ENCODE measurements around the gene DYNC2H1. TPM values are rescaled to one million over a fixed set of nuclear protein-coding genes. Genes with fewer than 3 reads are reported as not detected.
"Not testable (repeated sequence)": the region's sequence is repeated elsewhere in the genome, so short reads cannot be mapped to it uniquely, and the experiment has no call there.

Gene DYNC2H1
- total RNA-seq, 1 experiment from 2014 or later, result 29.4 TPM

DNA sequence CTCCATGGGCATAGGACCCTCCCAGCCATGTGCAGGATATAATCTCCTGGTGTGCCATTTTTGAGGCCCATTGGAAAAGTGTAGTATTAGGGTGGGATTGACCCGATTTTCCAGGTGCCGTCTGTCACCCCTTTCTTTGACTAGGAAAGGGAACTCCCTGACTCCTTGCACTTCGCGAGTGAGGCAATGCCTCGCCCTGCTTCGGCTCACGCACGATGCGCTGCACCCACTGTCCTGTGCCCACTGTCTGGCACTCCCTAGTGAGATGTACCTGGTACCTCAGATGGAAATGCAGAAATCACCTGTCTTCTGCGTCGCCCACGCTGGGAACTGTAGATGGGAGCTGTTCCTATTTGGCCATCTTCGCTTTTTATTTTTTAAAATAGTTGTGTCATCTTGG lies 32.8 kb downstream of the DYNC2H1 start:
- not testable (repeated sequence) for DNase-seq (ENCODE audit: low read depth)

DNA sequence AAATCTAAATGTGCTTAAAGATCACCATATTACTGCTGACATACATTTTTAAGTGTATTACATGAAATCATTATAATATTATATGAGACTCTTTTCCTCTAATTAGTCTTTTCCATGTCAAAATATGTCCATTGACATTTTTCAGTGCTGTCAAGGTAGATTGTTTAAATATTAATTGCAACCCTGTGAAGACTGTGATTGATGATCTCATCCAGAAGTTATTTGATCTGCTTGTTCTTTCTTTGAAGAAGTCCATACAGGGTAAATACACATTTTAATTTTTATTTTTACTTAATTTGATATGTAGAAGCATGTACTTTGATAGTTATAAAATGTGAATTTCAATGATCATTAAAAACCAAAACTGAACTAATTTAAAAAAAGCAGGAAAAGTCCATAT lies 38.4 kb downstream of the DYNC2H1 start:
- no peak for DNase-seq (ENCODE audit: low read depth)

DNA sequence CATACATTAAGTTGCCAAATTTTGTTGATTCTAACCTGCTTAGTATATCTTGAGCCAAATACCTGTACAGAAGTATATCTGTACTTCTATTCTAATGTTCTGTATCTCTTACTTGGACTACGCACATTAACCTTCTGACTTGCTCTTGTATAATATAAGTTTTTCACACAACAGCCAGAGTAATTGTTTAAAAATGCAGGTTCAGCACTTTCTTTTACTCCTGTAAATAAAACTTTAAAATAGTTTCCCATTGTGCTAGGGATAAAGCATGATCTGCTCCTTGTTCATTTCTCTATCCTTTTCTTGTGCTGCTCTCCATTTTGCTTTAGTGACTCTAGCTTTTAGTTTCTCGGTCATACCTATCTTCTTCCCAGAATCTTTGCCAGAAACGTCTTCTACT lies 48.3 kb downstream of the DYNC2H1 start:
- DNase-seq (ENCODE audit: low read depth), result no peak

DNA sequence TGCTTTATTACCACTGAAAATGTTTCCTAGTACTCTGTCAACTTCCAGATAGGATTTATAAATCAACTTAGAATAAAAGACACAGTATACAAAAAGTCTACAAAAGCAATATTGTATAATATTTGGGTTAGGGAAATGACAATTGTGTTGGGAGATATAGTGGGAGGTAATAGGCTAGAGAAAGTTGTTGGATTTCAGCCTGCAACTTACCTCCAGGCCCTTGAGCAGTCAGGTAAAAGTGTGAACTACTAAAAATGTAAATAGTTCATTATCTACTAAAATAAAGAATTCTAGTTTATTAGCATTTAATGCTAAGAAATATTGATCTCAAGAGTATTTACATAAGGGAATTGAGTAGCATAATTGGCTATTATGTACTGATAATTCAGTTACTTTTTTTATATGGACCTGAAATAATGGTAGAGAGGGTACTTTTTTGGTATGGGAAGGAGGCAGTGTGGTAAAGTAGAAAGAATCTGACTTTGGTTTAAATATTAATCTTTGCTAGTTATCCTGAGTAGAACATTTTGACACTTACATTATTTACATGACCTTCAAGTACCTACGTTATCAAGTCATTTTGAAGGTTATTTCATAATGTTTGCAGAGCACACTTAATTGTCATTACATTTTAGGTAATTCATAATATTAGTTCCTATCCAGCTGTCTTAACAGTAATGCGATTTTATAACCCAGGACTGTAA lies 55.0 kb downstream of the DYNC2H1 start:
- no peak for DNase-seq (ENCODE audit: low read depth)

DNA sequence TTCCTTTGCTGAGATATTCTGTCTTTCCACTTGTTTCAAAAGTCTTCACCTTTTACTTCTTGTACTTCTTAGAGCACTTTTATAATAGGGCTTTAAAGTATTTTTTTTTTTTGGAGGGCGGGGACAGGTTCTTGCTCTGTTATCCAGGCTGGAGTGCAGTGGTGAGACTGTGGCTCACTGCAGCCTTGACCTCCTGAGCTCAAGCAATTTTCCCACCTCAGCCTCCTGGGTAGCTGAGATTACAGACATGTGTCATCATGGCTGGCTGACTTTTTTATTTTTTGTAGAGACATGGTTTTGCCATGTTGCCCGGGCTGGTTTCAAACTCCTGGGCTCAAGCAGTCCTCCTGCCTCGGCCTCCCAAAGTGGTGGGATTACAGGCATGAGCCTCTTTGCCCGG lies 57.9 kb downstream of the DYNC2H1 start:
- peak; percentile 2 for DNase-seq (ENCODE audit: low read depth)

DNA sequence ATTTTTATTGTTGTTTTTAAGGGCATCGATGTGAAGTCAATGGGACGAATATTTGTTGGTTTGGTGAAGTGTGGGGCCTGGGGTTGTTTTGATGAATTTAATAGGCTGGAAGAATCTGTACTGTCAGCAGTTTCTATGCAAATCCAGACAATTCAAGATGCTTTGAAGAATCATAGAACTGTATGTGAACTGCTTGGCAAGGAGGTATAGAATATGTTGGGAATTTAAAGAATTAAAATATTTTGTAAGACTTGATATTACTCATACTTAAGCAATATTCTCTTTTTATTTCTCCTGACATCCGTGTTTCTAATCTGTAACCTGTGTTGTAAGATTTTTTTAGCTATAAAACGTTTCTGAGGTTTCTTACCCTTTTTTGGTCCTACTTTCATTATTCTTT lies 61.6 kb downstream of the DYNC2H1 start:
- DNase-seq (ENCODE audit: low read depth), result no peak

DNA sequence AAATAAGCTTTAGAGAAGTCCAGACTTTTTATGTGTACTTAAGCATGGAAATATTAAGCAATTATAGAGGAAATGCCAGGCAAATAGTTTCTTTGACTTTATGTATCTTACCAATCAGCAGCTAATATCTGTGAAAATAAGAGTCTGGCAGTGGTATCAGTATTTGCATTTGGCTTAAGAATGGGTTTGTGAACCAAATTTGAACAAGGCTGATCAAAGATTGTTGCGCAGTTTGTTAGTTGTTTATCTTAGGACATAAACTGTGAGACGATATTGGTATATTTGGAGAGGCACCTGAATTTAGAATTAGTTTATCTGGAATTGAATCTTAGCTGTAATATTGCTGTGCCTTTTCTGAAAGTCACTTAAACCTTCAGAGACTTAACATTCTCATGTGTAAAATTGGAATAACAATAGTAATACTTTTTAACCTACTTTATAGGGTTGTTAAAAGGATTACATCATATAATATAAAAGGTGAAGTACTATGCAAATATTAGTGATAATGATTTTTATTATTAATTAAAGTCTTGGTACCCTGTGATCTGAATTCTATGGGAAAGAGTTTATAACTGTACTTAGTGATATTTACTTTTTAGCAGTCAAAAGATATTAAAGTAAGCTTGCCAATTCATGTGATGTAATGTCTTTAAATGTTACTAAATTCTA lies 66.4 kb downstream of the DYNC2H1 start:
- DNase-seq (ENCODE audit: low read depth), result no peak

DNA sequence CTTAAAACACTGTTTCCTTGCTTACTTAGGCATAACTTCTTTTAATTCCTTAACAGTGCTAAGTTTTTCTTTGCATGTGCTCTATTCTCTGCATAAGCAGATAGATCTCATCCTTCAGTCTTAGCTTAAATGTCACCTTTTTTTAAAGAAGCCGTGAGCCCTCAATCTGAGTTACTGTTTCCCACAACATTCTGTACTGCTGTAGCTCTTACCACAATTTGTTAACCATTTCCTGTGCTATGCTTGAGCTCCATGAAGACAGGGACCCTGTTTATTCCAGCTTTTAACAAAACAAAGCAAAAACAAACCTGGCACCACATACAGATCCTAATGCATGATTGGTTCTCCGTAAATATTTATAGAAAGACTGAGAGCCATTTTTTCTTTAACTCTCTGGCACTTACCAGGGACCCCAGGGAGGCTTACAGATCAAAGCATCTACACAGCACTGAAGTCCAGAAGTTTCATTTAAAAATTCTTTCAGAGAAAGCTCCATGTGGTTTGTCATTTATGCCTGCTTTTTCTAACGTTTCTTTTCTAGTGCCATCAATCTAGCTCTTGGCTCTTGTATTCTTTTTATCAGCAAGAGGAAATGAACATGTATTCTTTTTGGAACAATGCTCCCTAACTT lies 74.9 kb downstream of the DYNC2H1 start:
- DNase-seq (ENCODE audit: low read depth), result no peak

DNA sequence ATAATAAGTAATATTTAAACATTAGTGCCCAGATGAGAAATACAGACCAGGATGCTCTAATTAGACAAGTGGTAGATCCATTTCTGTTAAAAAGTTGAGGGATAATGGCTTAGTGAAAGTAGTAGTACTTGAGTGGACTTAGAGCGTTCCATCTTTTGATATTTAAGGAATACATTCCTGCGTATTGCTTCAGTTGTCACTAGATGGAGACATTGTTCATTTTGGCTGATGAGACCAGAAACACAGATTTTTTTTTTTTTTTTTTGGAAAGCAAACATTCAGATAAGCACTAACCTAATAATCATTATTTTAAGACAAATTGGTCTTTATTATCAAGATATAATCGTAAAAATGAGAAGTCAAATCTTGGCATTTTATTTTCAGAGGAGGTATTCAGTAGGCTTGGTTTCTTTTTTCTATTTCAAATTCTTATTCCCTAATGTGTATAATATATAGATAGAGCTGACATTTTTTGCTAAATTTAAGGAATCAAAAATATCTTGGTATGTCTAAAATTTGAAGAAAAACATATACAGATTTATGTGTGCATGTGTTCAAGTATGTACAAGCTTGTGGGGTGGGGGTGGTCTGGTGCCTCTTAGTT lies 92.9 kb downstream of the DYNC2H1 start:
- DNase-seq (ENCODE audit: low read depth), result peak; percentile 25

DNA sequence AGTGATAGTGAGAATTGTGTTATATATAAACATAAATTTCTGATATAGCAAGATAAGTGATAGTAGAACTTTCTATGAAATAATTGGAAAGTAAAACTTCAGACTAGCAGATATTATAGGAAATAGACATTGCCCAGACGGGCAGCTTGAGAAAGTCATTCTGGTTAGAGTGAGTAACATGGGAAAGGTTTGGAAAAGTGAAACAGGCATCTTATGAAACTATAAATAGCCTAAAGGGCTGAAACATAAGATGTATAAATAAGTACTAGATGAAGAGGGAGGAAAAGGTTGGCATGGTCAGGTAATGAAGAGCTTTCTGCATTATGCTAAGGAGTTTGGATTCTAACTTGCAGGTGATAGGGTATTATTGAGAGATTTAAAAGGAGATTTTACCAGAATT lies 101.3 kb downstream of the DYNC2H1 start:
- no peak for DNase-seq (ENCODE audit: low read depth)

DNA sequence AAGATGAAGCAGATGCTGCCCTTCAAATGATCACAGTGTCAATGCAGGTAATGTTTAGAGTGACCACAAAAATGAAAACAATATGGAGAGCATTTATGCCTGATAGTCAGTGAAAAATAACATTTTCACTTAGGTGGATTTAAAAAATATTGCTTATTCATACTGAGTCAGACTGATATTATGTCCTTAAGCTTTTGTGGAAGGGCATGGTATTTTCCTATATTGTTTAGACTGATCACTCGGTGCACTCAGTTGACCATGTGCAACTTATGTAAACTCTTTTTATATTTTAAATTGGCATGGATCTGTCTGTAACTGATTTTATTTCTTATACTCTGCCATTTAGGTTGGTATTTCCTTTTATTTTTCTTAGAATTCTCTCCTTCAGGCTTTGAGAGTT lies 106.6 kb downstream of the DYNC2H1 start:
- no peak for DNase-seq (ENCODE audit: low read depth)

DNA sequence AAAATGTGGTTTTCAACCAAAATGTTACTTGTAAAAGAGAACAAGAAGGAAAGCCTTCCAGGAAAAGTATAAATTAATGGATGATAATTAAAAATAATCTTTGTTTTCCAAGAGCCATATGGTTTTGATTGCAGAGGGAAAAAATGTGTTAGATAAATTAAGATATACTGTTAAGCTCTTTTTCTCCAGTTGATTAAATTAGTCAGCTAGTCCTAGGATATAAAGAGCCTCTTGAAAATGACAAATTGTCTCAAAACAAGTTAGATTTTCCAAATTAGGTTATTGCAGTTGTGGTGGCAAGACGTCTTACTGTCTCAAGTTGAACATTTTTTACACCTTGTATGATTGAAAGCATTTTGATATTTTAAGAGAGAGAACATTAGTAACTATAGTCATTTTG lies 110.9 kb downstream of the DYNC2H1 start:
- no peak for DNase-seq (ENCODE audit: low read depth)

DNA sequence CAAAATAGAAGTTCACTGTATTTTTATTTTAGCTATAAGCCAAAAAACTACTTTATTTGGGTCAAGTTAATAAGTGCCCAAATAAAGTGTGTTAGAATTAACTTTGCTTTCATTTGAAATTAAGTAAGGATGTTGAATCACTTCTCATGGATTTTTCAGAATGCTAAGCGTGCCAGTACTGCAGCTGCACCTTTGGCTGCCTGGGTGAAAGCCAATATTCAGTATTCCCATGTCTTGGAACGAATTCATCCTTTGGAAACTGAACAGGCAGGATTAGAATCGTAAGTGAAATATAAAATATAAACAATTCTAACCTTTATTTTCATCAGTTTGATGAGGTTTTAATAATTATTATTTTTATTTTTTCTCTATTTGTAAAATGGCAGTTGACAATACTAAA lies 113.6 kb downstream of the DYNC2H1 start:
- no peak for DNase-seq (ENCODE audit: low read depth)

DNA sequence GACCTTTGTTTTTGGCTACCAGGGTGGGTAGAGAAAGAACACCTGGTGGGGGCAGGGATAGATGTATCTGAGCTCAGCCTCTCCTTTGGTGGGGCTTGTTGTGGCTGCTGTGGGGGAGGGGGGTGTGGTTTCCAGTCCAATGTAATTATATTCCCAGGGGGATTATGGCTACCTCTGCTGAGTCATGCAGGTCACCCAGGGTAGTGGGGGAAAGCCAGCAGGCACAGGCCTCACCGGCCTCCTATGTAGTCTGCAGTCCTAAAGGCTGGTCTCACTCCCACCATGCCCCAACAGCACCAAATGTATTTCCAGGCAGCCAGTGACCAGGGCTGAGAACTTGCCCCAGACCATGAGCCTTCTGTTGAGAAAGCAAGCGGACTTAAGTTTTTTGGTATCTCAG lies 119.6 kb downstream of the DYNC2H1 start:
- DNase-seq (ENCODE audit: low read depth), result peak; percentile 6

DNA sequence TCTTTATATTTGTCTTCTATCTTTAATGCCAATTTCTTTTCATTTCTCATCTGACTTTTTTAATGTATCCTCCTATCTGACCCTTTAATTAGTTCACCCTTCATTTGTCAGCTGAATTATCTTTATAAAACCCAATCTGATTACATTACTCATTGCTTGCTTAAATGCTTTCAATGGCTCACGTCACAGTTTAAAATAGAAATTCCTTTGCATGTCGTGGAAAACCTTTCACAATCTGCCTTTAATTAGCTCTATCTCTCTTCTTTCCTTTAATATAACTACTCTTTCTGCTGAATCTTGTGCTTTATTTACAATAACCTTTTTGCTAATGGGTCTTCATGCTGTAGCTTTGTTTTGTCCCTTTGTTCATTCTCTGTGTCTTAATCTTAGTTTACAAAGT lies 125.7 kb downstream of the DYNC2H1 start:
- DNase-seq (ENCODE audit: low read depth), result no peak

DNA sequence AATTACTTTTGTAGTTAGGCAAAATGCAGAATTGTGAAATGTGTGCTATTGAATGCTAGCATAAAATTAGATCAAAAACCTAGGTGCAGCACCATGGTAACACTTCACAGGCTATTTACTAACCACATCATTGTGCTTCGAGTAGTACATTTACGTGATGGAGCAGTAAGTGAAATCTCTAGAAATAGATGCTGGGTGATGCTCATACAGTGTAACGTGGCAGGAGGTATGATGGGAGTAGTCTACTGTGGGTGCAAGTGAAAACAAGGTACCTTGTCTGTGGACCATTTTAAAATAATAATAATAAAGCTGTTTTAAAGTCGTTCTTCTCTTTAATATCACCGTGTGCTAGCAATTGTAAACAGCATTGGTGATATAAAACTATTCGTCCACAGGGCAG lies 132.3 kb downstream of the DYNC2H1 start:
- DNase-seq (ENCODE audit: low read depth), result no peak

DNA sequence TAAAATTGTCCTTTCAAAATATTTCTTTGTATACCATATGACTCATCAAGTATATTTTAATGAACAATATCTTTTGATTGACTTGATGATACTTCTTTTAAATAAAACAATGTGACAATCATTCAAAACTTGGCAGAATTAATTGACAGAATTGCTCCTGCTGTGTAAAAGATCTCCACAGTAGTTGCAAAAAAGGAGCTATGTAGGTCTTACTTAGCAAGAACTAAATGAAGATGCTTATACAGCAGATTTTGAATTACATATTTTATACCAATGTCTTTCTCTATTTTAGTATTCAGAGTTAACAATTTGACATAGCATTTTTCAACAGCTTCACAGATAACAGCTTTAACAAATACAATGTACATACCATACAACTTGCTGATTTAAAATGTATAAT lies 144.9 kb downstream of the DYNC2H1 start:
- DNase-seq (ENCODE audit: low read depth), result no peak

DNA sequence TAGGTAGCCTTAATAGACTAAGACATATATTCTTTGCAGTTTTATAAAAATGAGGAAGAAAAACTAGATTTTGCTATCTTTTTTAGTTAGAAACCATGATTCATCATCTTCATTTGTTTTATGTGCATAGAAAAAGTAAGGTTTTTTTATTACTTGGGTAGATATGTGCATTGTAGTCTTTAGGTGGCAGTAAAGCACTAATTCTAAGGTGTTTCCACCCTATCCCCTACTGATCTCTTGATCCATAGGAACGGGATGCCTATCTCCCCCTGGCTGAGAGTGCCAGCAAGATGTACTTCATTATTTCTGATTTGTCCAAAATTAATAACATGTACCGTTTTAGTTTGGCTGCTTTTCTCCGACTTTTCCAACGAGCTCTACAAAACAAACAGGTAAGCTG lies 148.1 kb downstream of the DYNC2H1 start:
- peak; percentile 51 for DNase-seq (ENCODE audit: low read depth)

DNA sequence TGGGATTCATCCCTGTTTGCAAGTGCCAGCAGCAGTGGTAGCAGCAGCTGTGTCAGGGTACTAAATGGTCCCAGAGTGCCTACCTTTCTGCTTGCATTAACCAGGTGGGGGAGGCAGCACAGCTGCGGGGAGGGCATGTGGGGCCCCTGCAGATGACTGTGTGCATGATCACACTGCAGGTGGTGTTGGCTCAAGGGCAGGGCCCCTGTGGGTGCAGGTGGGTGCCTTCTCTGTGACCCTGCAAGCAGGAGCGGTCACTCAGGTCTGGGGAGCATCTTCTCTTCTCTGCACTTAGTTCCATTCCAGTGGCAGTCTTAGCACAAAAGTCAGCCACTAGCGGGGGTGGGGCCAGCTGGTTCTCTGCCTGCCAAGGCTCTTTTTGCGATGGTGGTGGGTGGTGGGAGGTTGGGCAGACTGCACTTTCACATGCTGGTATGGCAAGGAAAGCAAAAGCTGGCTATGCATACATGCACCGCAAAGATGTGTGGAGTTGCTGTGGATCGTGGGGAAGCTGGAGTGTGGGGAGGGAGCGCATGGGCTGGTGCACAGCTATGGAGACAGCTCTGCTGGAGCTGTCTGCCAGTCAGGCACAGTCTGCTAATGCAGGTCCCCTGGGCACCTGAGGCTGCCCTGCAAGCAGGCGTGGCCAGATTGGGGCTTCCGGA lies 157.1 kb downstream of the DYNC2H1 start:
- DNase-seq (ENCODE audit: low read depth), result no peak

DNA sequence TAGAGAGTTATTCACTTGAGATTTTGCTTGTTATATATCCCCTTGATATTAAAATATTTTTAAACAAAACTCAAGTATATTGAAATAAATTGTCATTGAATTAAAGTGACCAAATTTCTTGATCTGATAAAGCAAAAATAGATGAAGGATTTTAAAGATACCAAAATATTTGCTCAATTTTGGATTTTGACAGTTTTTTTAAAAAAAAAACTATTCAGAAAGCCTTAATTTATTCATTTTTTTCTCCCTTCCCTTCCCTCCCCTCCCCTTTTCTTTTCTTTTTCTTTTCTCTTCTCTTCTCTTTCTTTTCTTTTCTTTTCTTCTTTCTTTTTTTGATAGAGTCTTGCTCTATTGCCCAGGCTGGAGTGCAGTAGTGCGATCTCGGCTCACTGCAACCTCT lies 163.7 kb downstream of the DYNC2H1 start:
- no peak for DNase-seq (ENCODE audit: low read depth)

DNA sequence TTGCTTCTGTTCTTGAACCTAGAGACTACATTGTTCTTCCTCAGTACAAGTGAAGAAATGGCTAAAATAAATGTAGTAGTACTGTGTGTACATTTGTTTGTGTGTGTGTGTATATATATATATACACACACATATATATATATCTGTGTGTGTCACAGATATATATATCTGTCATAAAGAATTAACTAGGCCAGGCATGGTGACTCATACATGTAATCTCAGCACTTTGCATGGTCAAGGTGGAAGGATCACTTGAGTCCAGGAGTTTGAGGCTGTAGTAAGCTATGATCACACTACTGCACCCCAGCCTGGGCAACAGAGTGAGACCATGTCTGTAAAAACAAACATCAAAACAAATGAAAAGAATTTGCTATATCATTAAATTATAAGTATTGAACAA lies 164.8 kb downstream of the DYNC2H1 start:
- no peak for DNase-seq (ENCODE audit: low read depth)

DNA sequence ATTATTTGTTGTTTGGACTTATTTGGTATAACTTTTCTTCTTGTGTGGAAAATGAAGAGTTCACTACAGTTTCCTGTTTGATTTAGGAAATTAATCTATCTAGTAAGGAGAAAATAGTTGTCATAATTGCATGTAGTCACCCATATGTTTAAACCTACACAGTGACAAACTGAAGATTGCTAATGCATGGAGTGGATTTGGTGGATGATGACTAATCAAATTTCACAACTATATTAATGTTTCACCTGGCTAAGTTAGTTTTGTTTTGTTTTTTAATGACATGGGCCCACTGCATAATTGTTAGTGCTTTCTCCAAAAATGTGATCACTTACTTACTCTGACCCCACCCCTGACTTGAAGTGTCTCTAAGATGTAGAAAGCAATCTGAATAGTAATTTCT lies 170.6 kb downstream of the DYNC2H1 start:
- no peak for DNase-seq (ENCODE audit: low read depth)

Data from HT1080 (cell line).